Stimulated activated CD8-positive, alpha-beta memory T cell treated with anti-CD3 and anti-CD28 coated beads, Interleukin-12 subunit alpha, Interleukin-12 subunit beta, amount 100 ng/mL, for 24 hours (primary cell): Measurements from ENCODE around the gene SLC4A1.

Experiments used
- DNase-seq: peaks from one replicate; pipeline ENCODE4 v3.0.0-alpha.2; 2020; ENCODE audit errors: extremely low read depth

SLC4A1 gene

GRCh38 chr17:44220213-44221083 is 47.5 kb downstream of the SLC4A1 start:
- no peak for DNase-seq

- DNase-seq = no peak
Observed at GRCh38 chr17:44219616-44220212, 48.2 kb downstream of the SLC4A1 start, which contains the start of gene UBTF. TSS of gene UBTF (minus strand) at chr17:44219675. CDS start at chr17:44218229, 1,446 bp downstream.

- DNase-seq = no peak
Observed at GRCh38 chr17:44219108-44219615, 48.8 kb downstream of the SLC4A1 start.

- no peak for DNase-seq
Observed at GRCh38 chr17:44218344-44219107, 49.4 kb downstream of the SLC4A1 start.

GRCh38 chr17:44217738-44218343 is 50.1 kb downstream of the SLC4A1 start:
- no peak for DNase-seq

GRCh38 chr17:44216694-44217093 is 51.2 kb downstream of the SLC4A1 start:
- DNase-seq = no peak

- DNase-seq = no peak
Observed at GRCh38 chr17:44216173-44216572, 51.8 kb downstream of the SLC4A1 start.

GRCh38 chr17:44214896-44215295 is 53.0 kb downstream of the SLC4A1 start:
- DNase-seq = no peak

- DNase-seq = no peak
Observed at GRCh38 chr17:44214230-44214494, 53.8 kb downstream of the SLC4A1 start.

GRCh38 chr17:44213403-44214229 is 54.3 kb downstream of the SLC4A1 start:
- DNase-seq = no peak

- no peak for DNase-seq
Observed at GRCh38 chr17:44212507-44213402, 55.2 kb downstream of the SLC4A1 start.

- DNase-seq = no peak
Observed at GRCh38 chr17:44211281-44212265, 56.4 kb downstream of the SLC4A1 start.

- peak; percentile 68 for DNase-seq
Observed at GRCh38 chr17:44210342-44211192, 57.4 kb downstream of the SLC4A1 start.

- no peak for DNase-seq
Observed at GRCh38 chr17:44209786-44210341, 58.1 kb downstream of the SLC4A1 start.

- DNase-seq = no peak
Observed at GRCh38 chr17:44207743-44208142, 60.2 kb downstream of the SLC4A1 start.

GRCh38 chr17:44207319-44207718 is 60.6 kb downstream of the SLC4A1 start:
- no peak for DNase-seq

GRCh38 chr17:44206825-44207155 is 61.1 kb downstream of the SLC4A1 start:
- DNase-seq = no peak
